OCI-LY1 (cell line): ENCODE results near the gene CCDC198.

Experiments used
- H2AFZ ChIP-seq: fragments of 200-600 bp; sonication (generic), shearing (Covaris generic); 2 replicates; pipeline ENCODE4 v1.6.0; 2014; ENCODE audit warnings: antibody characterized with exemption, mild to moderate bottlenecking, low read length
- H3F3A ChIP-seq: fragments of 200-600 bp; sonication (generic), shearing (Covaris generic); 2 replicates; pipeline ENCODE4 v1.6.0; 2014; ENCODE audit warnings: mild to moderate bottlenecking, antibody characterized with exemption, low read length, moderate library complexity; ENCODE audit not compliant: insufficient read depth
- H3K27ac ChIP-seq: fragments of 200-600 bp; sonication (generic); 2 replicates; pipeline ENCODE4 v1.5.1; 2014; ENCODE audit warnings: low read length, mixed run types, mild to moderate bottlenecking, low read depth; ENCODE audit not compliant: poor library complexity, severe bottlenecking
- H3K27me3 ChIP-seq: fragments of 200-600 bp; sonication (generic); 2 replicates; pipeline ENCODE4 v1.6.0; 2014; ENCODE audit warnings: antibody characterized with exemption, mild to moderate bottlenecking, low read length, moderate library complexity; ENCODE audit not compliant: insufficient read depth
- H3K36me3 ChIP-seq: fragments of 200-600 bp; sonication (generic); 2 replicates; pipeline ENCODE4 v1.6.1; 2014; ENCODE audit warnings: mild to moderate bottlenecking, antibody characterized with exemption, low read length, moderate library complexity, mixed read lengths; ENCODE audit not compliant: insufficient read depth
- H3K4me1 ChIP-seq: fragments of 200-600 bp; sonication (generic); 2 replicates; pipeline ENCODE4 v1.5.1; 2014; ENCODE audit warnings: mild to moderate bottlenecking, low read length, moderate library complexity; ENCODE audit not compliant: insufficient read depth, severe bottlenecking
- H3K4me2 ChIP-seq: fragments of 200-600 bp; sonication (generic), shearing (Covaris generic); 2 replicates; pipeline ENCODE4 v1.6.1; 2014; ENCODE audit warnings: low read length
- H3K4me3 ChIP-seq: fragments of 200-600 bp; sonication (generic); 2 replicates; pipeline ENCODE4 v1.5.1; 2014; ENCODE audit warnings: low read length, low read depth, mild to moderate bottlenecking, mixed read lengths; ENCODE audit not compliant: poor library complexity, severe bottlenecking
- H3K79me2 ChIP-seq: fragments of 200-600 bp; shearing (Covaris generic); 2 replicates; pipeline ENCODE4 v1.6.1; 2016; ENCODE audit warnings: mixed run types, low read length, mixed read lengths; ENCODE audit not compliant: insufficient read depth
- H3K9ac ChIP-seq: fragments of 200-600 bp; sonication (generic), shearing (Covaris generic); 2 replicates; pipeline ENCODE4 v1.6.1; 2014; ENCODE audit warnings: mild to moderate bottlenecking, low read length, mixed read lengths
- H3K9me2 ChIP-seq: fragments of 200-600 bp; sonication (generic), shearing (Covaris generic); 2 replicates; pipeline ENCODE4 v1.6.1; 2014; ENCODE audit warnings: low read depth, mild to moderate bottlenecking, low read length, mixed read lengths
- H3K9me3 ChIP-seq: fragments of 200-600 bp; shearing (Covaris generic); 2 replicates; pipeline ENCODE4 v1.6.1; 2014; ENCODE audit warnings: low read length, mixed read lengths
- H4K20me1 ChIP-seq: fragments of 200-600 bp; sonication (generic), shearing (Covaris generic); 2 replicates; pipeline ENCODE4 v1.6.0; 2016; ENCODE audit warnings: mild to moderate bottlenecking, low read length; ENCODE audit not compliant: insufficient read depth
- CTCF ChIP-seq: fragments of 200-600 bp; sonication (generic), shearing (Covaris generic); IDR thresholded peaks from 2 replicates; pipeline ENCODE4 v1.5.1; 2017; ENCODE audit warnings: mild to moderate bottlenecking, antibody characterized with exemption, low read length, moderate library complexity, mixed read lengths
- EZH2 ChIP-seq: fragments of 200-600 bp; sonication (generic), shearing (Covaris generic); IDR thresholded peaks from 2 replicates; pipeline ENCODE4 v1.8.0; 2017; ENCODE audit warnings: borderline replicate concordance, mixed run types, mild to moderate bottlenecking, antibody characterized with exemption, low read length, moderate library complexity, mixed read lengths

Gene CCDC198

GRCh38 chr14:57435923-57436322, 57.7 kb downstream of the CCDC198 start:
- Histone ChIP-seq H3K27ac (no peak overlapping the region), H3K4me1 (no peaks in the 10 kb centered on the region), H2AFZ (no peak overlapping the region), H4K20me1 (no peaks in the 10 kb centered on the region), H3K9me3 (no peaks in the 10 kb centered on the region), H3K27me3 (no peaks in the 10 kb centered on the region), H3K79me2 (no peaks in the 10 kb centered on the region), H3F3A (no peaks in the 10 kb centered on the region), H3K36me3 (no peaks in the 10 kb centered on the region), H3K9ac (no peak overlapping the region), H3K4me3 (no peak overlapping the region), H3K4me2 (no peak overlapping the region), H3K9me2 (no peaks in the 10 kb centered on the region)
- no peak for TF ChIP-seq CTCF
- no peak for TF ChIP-seq EZH2

GRCh38 chr14:57420986-57421385, 72.7 kb downstream of the CCDC198 start:
- H3K27me3 ChIP-seq, result no peaks in the 10 kb centered on the region
- H3K36me3 ChIP-seq, result no peaks in the 10 kb centered on the region
- no peaks in the 10 kb centered on the region for H3F3A ChIP-seq
- H3K9ac ChIP-seq, result no peak overlapping the region
- H3K79me2 ChIP-seq, result no peaks in the 10 kb centered on the region
- no peak overlapping the region for H3K4me2 ChIP-seq
- H3K9me3 ChIP-seq, result no peaks in the 10 kb centered on the region
- H4K20me1 ChIP-seq, result no peaks in the 10 kb centered on the region
- H3K9me2 ChIP-seq, result no peaks in the 10 kb centered on the region
- TF ChIP-seq CTCF, result no peak
- TF ChIP-seq EZH2, result no peak
- no peaks in the 10 kb centered on the region for H3K4me1 ChIP-seq
- H3K27ac ChIP-seq, result no peak overlapping the region
- no peak overlapping the region for H2AFZ ChIP-seq
- no peak overlapping the region for H3K4me3 ChIP-seq

- no peak overlapping the region for H3K9ac ChIP-seq
These were observed 73.6 kb downstream of the CCDC198 start for GRCh38 chr14:57420033-57420432.

More at GRCh38 chr14:57420033-57420432, 73.6 kb downstream of the CCDC198 start:
- Histone ChIP-seq H3K9me3 (no peaks in the 10 kb centered on the region), H3K27ac (no peak overlapping the region), H3K79me2 (no peaks in the 10 kb centered on the region), H3F3A (no peaks in the 10 kb centered on the region), H3K4me1 (no peaks in the 10 kb centered on the region), H2AFZ (no peak overlapping the region), H3K36me3 (no peaks in the 10 kb centered on the region), H4K20me1 (no peaks in the 10 kb centered on the region), H3K4me2 (no peak overlapping the region), H3K4me3 (no peak overlapping the region), H3K9me2 (no peaks in the 10 kb centered on the region), H3K27me3 (no peaks in the 10 kb centered on the region)
- TF ChIP-seq EZH2, result no peak
- no peak for TF ChIP-seq CTCF
